ENCODE measurements around the gene ZDHHC8.

The ZDHHC8 gene

DNA sequence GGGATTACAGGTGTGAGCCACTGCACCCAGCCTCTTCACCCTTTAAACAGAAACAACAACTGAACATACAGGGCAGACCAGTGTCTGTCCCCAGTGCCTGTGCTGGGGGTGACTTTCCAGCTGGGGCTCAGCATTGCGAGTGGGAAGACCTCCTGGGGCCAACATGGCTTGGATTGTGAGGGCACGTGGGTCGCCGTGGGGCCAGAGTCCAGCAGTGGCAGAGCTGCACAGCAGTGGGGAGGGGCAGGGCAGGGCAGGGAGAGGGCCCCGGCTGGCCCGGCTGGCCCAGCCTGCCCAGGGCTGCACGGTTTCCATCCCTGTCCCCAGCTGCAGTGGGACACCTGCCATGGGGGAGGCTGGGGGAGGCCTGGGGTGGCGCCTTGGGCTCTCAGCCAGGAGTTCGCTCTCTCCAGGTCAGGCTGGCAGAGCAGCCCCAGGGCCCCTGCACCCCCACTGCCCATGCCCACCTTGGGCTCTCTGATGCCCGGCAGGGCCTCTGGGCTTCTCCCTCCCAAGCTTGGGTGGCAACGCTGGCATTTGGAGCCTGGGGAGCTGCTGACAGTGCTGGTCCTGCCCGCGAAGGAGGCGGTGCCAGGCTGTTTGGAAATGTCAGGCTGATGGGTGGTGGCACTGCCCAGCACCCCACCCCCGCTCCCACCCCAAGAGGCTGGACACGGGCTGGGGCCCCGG, 49.7 kb downstream of the ZDHHC8 start:
- Mint-ChIP-seq H3K4me1 (peaks cover 0 to 2% of the 10 kb centered on the region in 2 donors), H3K27ac (no peak overlapping the region), H3K36me3 (no peaks in the 10 kb centered on the region), H3K4me3 (no peak overlapping the region), H3K9me3 (no peaks in the 10 kb centered on the region), H3K27me3 (peaks cover 0 to 6% of the 10 kb centered on the region in 2 donors)
- ATAC-seq (replicated peaks) (no peak), DNase-seq (no peak)

DNA sequence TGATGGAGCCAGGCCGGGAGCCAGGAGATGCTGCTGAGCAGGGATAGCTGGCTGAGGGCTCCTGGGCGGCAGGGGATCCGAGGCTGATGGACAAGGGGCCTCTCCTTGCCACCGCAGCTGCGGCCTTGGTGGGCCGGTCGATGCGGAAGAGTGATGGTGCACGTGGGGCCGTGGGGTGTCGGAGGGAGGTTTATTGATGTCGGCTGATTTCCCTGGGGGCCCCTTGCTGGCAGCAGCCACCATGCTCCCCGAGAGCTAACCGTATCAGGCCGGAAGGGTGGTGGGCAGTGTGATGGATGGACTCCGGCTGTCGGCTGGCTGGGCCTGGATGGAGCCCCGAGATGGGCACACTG, 50.3 kb downstream of the ZDHHC8 start:
- no peak for ATAC-seq (replicated peaks)

DNA sequence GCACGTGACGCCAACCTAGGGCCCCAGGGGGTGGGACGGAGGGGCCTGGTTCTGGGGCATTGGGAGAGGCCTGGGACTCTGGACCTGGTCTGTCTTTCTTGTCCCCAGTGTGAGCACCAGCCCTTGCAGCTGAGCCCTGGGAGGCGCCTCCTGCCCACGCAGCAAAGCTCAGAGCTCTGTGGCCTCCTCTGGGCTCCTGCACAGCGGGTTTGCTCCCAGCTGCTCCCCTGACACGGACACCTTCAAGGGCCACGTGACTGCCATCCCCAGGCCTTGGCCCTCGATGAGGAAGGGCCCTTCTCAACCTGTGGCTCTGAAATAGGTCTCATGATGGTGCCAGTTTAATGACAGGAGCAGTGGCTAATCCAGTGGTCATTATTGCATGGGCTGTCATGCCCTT, 50.8 kb downstream of the ZDHHC8 start:
- ATAC-seq (replicated peaks) (no peak), DNase-seq (no peak)
- Mint-ChIP-seq H3K4me3 (no peak overlapping the region), H3K9me3 (no peaks in the 10 kb centered on the region), H3K4me1 (peaks cover 0 to 2% of the 10 kb centered on the region in 2 donors), H3K36me3 (no peaks in the 10 kb centered on the region), H3K27ac (no peak overlapping the region), H3K27me3 (peaks cover 0 to 6% of the 10 kb centered on the region in 2 donors)

More for the DNA sequence above, 50.3 kb downstream of the ZDHHC8 start:
- Mint-ChIP-seq H3K27me3 (peaks cover 0 to 6% of the 10 kb centered on the region in 2 donors), H3K9me3 (no peaks in the 10 kb centered on the region), H3K36me3 (no peaks in the 10 kb centered on the region), H3K4me1 (peaks cover 0 to 2% of the 10 kb centered on the region in 2 donors), H3K27ac (no peak overlapping the region), H3K4me3 (no peak overlapping the region)
- no peak for DNase-seq

DNA sequence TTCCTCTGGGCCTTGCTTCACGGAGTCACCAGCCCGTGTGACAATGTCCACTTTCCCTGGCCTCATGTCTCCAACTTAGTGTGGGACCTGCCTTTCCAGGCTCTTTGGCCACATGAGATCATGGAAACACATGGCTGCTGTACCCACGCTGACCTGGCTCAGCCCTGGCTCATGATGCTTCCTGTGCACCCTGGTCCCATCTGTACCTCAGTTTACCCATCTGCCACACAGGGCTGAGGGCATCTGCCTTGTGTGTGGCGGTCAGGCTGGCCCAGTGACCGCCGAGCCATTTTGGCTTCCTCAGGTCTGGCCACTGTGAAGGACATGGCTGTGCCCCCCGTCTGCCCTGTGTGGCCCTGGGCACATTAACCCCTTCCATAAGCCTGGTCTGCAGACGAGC, 51.5 kb downstream of the ZDHHC8 start:
- Mint-ChIP-seq H3K4me1 (peaks cover 0 to 2% of the 10 kb centered on the region in 2 donors), H3K27ac (no peak overlapping the region), H3K9me3 (no peaks in the 10 kb centered on the region), H3K36me3 (no peaks in the 10 kb centered on the region), H3K4me3 (no peak overlapping the region), H3K27me3 (peaks cover 0 to 3% of the 10 kb centered on the region in 2 donors)
- DNase-seq (no peak), ATAC-seq (replicated peaks) (no peak)

DNA sequence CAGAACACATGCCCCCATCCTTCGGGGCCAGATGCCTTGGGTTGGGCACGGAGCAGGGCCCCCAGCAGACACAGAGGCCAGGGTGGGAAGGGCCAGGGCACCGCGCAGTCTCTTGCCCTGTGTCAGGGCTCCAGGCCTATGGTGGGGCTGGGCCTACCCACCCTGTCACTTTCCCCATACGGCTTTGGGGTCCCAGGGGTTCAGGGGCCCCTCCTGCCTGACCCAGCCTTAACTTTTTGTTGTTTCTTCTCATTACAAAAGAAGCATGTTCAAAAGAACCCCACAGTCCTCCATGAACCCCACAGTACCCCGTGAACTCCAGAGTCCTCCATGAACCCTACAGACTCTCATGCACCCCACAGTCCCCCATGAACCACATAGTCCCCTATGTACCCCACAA, 52.2 kb downstream of the ZDHHC8 start:
- ATAC-seq (replicated peaks) (no peak), DNase-seq (no peak)
- H3K27me3 Mint-ChIP-seq, result no peaks in the 10 kb centered on the region
- H3K9me3 Mint-ChIP-seq, result no peaks in the 10 kb centered on the region
- no peak overlapping the region for H3K27ac Mint-ChIP-seq
- H3K36me3 Mint-ChIP-seq, result no peaks in the 10 kb centered on the region
- H3K4me3 Mint-ChIP-seq, result no peak overlapping the region
- peaks cover 0 to 2% of the 10 kb centered on the region in 2 donors for H3K4me1 Mint-ChIP-seq

DNA sequence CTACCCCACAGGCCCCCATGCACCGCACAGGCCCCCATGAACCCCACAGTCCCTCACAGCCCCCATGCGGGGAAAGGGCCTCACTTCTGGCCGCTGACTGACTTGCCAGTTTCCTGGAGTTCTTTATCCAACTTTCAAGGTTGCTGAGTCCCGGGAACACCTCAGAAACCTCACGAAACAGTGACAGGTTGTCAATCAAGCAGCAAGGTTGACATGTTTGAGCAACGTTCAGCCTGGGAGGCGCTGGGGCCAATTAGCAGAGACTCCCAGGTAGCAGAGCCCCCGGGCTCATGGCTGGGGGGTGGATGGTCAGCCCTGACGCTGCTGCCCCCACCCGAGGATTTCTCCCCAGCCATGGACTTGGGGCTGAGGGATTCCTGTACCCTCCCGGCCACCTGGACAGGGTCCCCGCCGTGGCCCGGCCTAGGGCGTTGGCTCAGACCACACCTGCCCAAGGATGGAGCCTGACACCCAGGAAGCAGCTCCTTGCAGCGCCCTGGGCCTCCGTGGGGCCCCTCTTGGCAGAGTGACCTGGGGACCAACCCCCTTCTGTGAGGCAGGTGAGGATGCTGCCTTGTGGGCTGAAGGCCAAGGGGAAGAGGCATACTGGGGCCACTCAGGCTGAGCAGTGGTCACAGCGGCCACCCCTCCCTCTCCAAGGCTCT, 53.0 kb downstream of the ZDHHC8 start:
- Mint-ChIP-seq H3K27ac (no peak overlapping the region), H3K9me3 (no peaks in the 10 kb centered on the region), H3K4me1 (peaks cover 0 to 2% of the 10 kb centered on the region in 2 donors), H3K27me3 (no peaks in the 10 kb centered on the region), H3K36me3 (no peaks in the 10 kb centered on the region), H3K4me3 (no peak overlapping the region)
- ATAC-seq (replicated peaks) (no peak), DNase-seq (no peak)

DNA sequence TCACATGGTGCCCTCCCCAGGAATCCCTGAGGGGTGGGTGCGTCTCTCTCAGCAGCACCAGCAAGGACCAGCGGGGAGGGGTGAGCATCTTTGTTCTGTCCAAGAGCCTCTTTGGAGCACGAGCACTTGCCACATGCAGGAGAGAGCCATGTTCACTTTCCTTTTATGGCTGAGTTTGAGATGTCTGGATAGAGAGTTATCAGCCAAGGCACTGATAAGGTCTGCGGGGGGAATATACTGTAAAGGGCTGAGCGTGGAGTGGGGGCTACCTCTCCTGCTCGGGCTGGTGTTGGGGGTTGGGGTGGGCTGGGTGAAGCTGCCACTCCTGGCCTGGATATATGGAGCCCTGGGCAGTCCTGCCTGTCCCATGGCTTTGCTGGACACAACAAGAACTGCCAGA, 54.1 kb downstream of the ZDHHC8 start:
- H3K4me3 Mint-ChIP-seq, result no peak overlapping the region
- no peaks in the 10 kb centered on the region for H3K4me1 Mint-ChIP-seq
- ATAC-seq (replicated peaks) (no peak), DNase-seq (no peak)
- H3K36me3 Mint-ChIP-seq, result no peaks in the 10 kb centered on the region
- no peaks in the 10 kb centered on the region for H3K27me3 Mint-ChIP-seq
- no peaks in the 10 kb centered on the region for H3K9me3 Mint-ChIP-seq
- H3K27ac Mint-ChIP-seq, result no peak overlapping the region

DNA sequence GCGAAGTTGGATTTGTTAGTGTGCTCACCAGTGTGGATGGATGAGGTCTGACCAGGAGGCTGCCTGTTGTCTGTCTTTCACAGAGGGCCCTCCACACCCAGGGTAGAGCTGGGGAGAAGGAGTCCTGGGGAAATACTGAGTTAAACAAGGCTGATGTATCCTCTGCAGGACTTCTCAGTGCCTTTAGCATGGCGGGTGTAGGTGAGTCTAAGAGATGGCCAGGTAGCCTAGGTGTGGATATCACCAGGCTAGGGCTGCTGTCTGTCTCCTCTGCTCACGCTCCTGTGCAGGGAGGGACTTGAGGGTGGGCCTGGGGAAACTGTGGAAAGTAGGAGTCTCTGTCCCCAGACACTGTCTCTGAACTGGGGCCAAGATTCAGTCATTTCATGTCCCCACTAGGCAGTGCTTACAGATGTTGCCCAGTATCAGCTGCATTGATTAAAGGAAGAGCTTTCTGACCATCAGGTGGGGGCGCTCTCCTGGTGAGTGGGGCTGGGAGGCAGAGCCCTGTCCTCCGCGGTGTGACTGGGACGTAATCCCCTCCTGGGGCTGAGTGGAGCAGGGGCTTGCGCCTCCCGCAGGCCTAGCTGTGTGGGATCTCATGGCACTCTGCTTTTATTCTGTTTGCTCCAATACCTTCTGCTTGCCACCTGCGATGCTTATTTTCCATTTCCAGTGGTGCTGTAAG, 54.7 kb downstream of the ZDHHC8 start:
- ATAC-seq (replicated peaks), result no peak
- DNase-seq, result no peak
- Mint-ChIP-seq H3K4me3 (no peak overlapping the region), H3K27me3 (no peaks in the 10 kb centered on the region), H3K36me3 (no peaks in the 10 kb centered on the region), H3K4me1 (no peaks in the 10 kb centered on the region), H3K9me3 (no peaks in the 10 kb centered on the region), H3K27ac (no peak overlapping the region)

DNA sequence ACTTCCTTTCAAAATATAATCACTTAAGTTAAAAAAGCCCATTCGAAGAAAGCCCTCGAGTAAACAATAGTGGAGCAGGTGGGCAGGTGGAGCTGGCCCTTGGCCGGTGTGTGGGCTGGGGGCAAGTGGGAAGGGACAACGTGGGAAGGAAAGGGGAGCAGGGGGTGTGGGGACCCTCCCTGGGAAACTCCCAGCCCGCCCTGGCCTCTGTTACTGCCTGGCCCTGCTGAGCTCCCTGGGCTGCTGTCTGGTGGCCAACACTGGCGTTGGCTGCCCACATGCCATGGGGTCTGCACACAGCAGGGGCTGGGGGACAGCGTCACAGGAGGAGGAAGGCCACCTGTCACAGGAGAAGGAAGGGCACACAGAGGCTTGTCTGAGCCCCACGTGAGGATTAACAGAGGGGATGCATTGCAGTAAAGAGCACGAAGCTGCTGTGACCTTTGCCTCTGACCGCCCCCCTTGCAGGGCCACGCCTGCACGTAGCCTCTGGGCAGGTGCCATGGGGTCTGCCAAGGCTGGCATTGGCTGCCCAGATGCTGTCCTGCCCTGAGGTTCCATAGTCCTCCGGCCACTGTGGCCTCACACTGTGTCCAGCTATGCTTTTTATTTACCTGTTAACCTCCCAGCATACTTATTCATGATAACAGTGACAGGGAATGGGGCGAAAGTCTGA, 55.4 kb downstream of the ZDHHC8 start:
- Mint-ChIP-seq H3K4me1 (no peaks in the 10 kb centered on the region), H3K27ac (no peak overlapping the region), H3K4me3 (no peak overlapping the region), H3K27me3 (no peaks in the 10 kb centered on the region), H3K36me3 (no peaks in the 10 kb centered on the region), H3K9me3 (no peaks in the 10 kb centered on the region)
- no peak for ATAC-seq (replicated peaks)
- no peak for DNase-seq

DNA sequence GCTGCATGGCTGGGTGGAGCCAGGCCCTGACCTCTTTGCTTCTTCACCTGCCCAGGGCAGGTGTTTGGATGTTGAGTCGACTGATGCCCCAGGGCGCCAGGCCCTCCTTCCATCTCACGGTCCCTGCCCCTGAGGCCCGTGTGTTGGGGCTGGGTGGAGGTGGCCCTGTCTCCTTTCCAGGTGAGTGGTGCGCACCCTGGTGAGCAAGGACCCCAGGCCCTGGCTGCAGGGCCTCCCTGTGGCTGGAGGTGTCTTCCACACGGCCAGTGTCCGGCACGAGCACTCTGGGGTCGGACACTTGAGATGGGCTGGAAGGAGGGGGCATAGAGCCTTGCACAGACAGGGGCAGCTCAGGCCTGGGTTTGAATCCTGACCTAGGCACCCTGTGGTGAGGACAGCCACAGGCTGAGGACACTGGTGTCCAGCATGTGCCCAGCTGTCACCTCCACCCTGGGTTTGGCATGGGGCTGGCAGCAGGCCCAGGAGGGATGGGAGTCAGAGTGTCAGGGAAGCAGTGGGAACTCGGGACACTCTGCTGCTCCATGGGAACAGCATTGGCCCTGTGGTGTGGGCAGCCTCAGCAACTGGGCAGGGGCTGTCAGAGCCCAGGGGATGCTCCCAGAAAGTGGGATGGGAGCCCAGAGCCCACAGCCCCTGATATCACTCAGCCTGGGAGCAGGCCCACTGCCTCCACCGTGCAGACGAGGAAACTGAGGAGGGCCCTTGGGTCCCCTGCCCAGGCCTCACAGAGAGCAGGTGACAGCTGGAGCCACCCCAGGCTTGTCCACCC, 56.4 kb downstream of the ZDHHC8 start:
- no peak for ATAC-seq (replicated peaks)

DNA sequence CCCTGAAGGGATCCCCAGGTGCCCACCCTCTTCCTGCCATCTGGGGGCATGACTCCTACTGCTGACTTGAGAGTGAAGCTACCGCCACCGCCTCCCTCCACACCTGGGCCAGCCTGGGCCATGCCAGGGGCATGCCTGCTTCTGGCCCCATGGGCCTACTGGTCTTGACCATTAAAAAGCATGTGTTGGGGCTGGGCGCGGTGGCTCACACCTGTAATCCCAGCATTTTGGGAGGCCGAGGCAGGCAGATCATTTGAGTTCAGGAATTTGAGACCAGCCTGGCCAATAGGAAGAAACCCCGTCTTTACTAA, 56.9 kb downstream of the ZDHHC8 start:
- no peaks in the 10 kb centered on the region for H3K27me3 Mint-ChIP-seq
- no peak for ATAC-seq (replicated peaks)
- no peaks in the 10 kb centered on the region for H3K36me3 Mint-ChIP-seq
- H3K4me1 Mint-ChIP-seq, result no peaks in the 10 kb centered on the region
- H3K9me3 Mint-ChIP-seq, result no peaks in the 10 kb centered on the region
- no peak overlapping the region for H3K4me3 Mint-ChIP-seq
- no peak overlapping the region for H3K27ac Mint-ChIP-seq
- no peak for DNase-seq

More for the DNA sequence above, 56.4 kb downstream of the ZDHHC8 start:
- no peak overlapping the region for H3K4me3 Mint-ChIP-seq
- H3K4me1 Mint-ChIP-seq, result no peaks in the 10 kb centered on the region
- H3K27me3 Mint-ChIP-seq, result no peaks in the 10 kb centered on the region
- no peaks in the 10 kb centered on the region for H3K36me3 Mint-ChIP-seq
- DNase-seq, result no peak
- no peaks in the 10 kb centered on the region for H3K9me3 Mint-ChIP-seq
- H3K27ac Mint-ChIP-seq, result no peak overlapping the region

DNA sequence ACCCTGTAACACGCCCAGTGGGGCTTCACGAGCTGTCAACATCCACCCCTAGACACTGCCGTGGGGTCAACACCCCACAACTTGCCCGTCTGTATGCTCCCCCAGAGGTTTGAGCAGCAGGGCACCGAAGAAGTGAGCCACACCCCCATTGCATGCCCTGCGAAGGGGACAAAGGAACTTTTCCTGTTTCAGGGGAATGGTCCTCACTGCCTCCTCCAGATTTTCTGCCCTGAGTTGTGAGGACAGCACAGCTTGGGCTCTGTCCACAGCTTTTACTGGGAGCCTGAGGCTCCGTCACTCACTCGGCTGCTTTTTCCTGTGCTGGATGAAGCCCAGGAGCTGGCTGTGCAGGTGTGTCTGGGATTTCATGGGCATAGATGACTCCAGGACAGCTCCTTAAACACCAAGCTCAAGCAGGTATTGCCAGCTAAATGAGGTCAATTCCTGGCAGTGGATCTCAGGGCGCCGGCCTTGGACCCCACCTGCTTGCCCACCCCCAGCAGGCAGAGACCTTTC, 59.5 kb downstream of the ZDHHC8 start:
- Mint-ChIP-seq H3K27ac (no peak overlapping the region), H3K9me3 (no peaks in the 10 kb centered on the region), H3K27me3 (no peaks in the 10 kb centered on the region), H3K4me1 (no peaks in the 10 kb centered on the region), H3K4me3 (no peak overlapping the region), H3K36me3 (no peaks in the 10 kb centered on the region)
- DNase-seq (no peak), ATAC-seq (replicated peaks) (no peak)

DNA sequence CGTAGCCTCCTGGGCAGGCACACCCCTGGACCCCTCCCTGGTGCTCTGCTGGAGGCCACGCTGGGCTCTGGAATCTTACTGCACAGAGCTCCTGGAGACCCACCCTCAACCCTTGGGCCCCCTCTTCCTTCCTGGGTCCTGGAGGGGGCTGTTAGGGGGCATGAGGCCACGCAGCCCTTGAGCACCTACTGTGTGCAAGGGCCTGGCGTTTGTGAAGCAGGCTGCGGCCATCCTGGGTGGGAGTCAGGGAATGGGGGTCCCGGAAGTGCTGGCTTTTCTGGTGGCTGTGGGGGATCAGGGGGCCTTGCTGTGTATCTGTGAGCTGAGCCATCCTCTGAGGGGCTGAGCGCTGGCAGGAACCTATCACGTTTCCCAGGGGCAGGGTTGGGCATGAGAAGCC, 60.2 kb downstream of the ZDHHC8 start:
- Mint-ChIP-seq H3K27ac (no peak overlapping the region), H3K4me1 (no peaks in the 10 kb centered on the region), H3K4me3 (no peak overlapping the region), H3K9me3 (no peaks in the 10 kb centered on the region), H3K27me3 (no peaks in the 10 kb centered on the region), H3K36me3 (no peaks in the 10 kb centered on the region)
- DNase-seq (no peak), ATAC-seq (replicated peaks) (no peak)
